ENCODE data around the gene HSP90AB1.
A peak's percentile ranks its signal among the peaks of the same experiment; 100 is the strongest.
"Not testable (repeated sequence)": the region's sequence is repeated elsewhere in the genome, so short reads cannot be mapped to it uniquely, and the experiment has no call there.

The HSP90AB1 gene

DNA sequence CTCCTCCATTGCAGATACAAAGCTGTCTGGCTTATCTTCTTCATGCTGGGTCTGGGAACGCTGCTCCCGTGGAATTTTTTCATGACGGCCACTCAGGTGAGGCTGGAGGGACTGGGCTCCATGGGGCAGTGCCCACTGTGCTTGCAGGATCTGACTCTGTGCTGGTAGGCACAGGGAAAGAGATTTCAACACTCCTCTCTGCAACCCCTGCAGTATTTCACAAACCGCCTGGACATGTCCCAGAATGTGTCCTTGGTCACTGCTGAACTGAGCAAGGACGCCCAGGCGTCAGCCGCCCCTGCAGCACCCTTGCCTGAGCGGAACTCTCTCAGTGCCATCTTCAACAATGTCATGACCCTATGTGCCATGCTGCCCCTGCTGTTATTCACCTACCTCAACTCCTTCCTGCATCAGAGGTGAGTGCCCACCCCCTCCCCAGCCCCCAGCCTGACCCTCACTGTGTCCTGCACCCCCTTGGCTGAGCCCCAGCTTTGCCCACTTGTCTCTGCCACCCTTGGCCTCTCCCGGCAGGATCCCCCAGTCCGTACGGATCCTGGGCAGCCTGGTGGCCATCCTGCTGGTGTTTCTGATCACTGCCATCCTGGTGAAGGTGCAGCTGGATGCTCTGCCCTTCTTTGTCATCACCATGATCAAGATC lies 17.4 kb upstream of the HSP90AB1 start:
- Histone ChIP-seq H3K27ac (ENCODE audit: low read length) (peak overlapping the region; percentile 97), H3K9me3 (ENCODE audit: control insufficient read depth in 2 of 2, low read length in 2 of 2) (no peaks in the 10 kb centered on the region), H3K27me3 (ENCODE audit: control insufficient read depth in 1 of 2, insufficient read depth in 2 of 2, low read length in 2 of 2) (no peaks in the 10 kb centered on the region), H3K9ac (ENCODE audit: low read length in 2 of 2) (peak overlapping the region; percentile 5 to 26), H3K4me3 (ENCODE audit: low read length in 2 of 2) (peak overlapping the region; percentile 18 to 83), H3K4me1 (ENCODE audit: control insufficient read depth, insufficient read depth, low read length) (peaks cover 96% of the 10 kb centered on the region), H3K36me3 (ENCODE audit: control insufficient read depth in 2 of 2, insufficient read depth in 2 of 2, low read length in 2 of 2) (peaks cover 22 to 32% of the 10 kb centered on the region in 2 donors)

DNA sequence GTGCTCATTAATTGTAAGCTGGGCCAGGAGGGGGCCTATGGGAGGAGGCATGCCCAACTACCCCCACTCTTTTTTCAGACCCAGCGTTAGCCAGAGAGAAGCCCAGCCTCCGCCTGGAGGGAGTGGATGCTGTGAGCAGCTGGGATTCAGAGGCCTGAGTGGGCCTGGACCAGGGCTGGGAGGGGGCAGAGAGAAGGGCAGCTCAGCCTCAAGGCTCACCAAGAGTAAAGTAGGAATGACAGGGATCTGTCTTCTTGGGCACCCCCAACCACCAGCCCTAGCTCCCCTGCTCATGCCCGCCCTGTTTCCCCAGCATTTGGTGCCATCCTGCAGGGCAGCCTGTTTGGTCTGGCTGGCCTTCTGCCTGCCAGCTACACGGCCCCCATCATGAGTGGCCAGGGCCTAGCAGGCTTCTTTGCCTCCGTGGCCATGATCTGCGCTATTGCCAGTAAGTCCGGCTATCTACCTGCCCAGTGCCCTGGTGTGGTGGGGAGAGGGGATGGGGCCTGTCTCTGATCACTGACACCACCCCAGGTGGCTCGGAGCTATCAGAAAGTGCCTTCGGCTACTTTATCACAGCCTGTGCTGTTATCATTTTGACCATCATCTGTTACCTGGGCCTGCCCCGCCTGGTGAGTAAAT lies 16.7 kb upstream of the HSP90AB1 start:
- H3K4me1 ChIP-seq (ENCODE audit: control insufficient read depth, insufficient read depth, low read length), result peaks cover 98% of the 10 kb centered on the region
- peaks cover 22 to 32% of the 10 kb centered on the region in 2 donors for H3K36me3 ChIP-seq (ENCODE audit: control insufficient read depth in 2 of 2, insufficient read depth in 2 of 2, low read length in 2 of 2)
- no peaks in the 10 kb centered on the region for H3K27me3 ChIP-seq (ENCODE audit: control insufficient read depth in 1 of 2, insufficient read depth in 2 of 2, low read length in 2 of 2)
- H3K27ac ChIP-seq (ENCODE audit: low read length), result peak overlapping the region; percentile 97
- H3K4me3 ChIP-seq (ENCODE audit: low read length in 2 of 2), result peak overlapping the region in 1 of 2 donors; percentile 8
- H3K9ac ChIP-seq (ENCODE audit: low read length in 2 of 2), result peak overlapping the region in 1 of 2 donors; percentile 8
- H3K9me3 ChIP-seq (ENCODE audit: control insufficient read depth in 2 of 2, low read length in 2 of 2), result no peaks in the 10 kb centered on the region

DNA sequence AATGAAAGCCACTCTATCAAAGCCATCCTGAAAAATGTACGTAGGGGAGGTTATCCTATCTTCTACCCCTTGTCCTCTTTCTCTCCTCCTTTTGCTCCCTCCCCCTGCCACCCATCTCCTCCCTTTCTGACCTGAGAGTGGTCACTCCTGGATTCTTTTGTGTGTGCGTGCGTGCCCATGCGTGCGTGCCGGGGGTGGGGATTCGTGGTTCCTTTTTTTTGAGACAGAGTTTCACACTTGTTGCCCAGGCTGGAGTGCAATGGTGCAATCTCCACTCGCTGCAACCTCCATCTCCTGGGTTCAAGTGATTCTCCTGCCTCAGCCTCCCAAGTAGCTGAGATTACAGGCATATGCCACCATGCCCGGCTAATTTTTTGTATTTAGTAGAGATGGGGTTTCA lies 15.5 kb upstream of the HSP90AB1 start:
- not testable (repeated sequence) for H3K9me3 ChIP-seq (ENCODE audit: control insufficient read depth in 2 of 2, low read length in 2 of 2); H3K9ac ChIP-seq (ENCODE audit: low read length in 2 of 2); H3K27me3 ChIP-seq (ENCODE audit: control insufficient read depth in 1 of 2, insufficient read depth in 2 of 2, low read length in 2 of 2); H3K4me3 ChIP-seq (ENCODE audit: low read length in 2 of 2)
- H3K27ac ChIP-seq (ENCODE audit: low read length), result peak overlapping the region; percentile 97
- peaks cover 99% of the 10 kb centered on the region for H3K4me1 ChIP-seq (ENCODE audit: control insufficient read depth, insufficient read depth, low read length)
- H3K36me3 ChIP-seq (ENCODE audit: control insufficient read depth in 2 of 2, insufficient read depth in 2 of 2, low read length in 2 of 2), result peaks cover 22 to 38% of the 10 kb centered on the region in 2 donors

DNA sequence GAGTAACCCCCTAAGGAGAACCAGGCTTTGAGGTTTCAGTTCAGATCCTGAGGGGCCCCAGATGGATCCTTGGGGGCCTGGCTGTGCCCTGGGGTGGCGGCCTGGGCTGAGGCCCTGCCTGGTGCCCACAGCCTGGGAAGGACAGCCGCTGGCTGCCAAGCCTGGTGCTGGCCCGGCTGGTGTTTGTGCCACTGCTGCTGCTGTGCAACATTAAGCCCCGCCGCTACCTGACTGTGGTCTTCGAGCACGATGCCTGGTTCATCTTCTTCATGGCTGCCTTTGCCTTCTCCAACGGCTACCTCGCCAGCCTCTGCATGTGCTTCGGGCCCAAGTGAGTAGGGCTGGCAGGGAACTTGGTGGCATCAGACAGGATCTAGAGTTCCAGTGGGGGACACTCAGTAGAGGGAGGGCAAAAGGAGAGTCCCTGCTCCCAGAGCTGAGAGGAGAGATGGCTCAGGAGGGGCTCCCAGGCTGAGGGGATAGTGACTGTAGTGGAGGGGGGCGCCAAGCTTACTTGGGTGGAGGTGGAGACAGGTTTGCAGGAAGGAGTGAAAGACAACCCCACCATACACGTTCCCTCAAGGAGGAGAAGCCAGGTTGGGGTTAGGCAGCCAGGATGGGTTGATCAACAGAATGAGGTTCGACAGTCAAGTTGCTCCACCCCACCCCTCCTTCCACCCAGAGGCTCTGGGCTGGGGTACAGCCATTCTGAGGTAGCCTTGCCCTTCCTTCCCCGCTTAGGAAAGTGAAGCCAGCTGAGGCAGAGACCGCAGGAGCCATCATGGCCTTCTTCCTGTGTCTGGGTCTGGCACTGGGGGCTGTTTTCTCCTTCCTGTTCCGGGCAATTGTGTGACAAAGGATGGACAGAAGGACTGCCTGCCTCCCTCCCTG lies 14.0 kb upstream of the HSP90AB1 start:
- Histone ChIP-seq H3K27ac (ENCODE audit: low read length) (peak overlapping the region; percentile 97), H3K9ac (ENCODE audit: low read length in 2 of 2) (peak overlapping the region; percentile 49 to 58), H3K4me1 (ENCODE audit: control insufficient read depth, insufficient read depth, low read length) (peaks cover 94% of the 10 kb centered on the region), H3K9me3 (ENCODE audit: control insufficient read depth in 2 of 2, low read length in 2 of 2) (no peaks in the 10 kb centered on the region), H3K36me3 (ENCODE audit: control insufficient read depth in 2 of 2, insufficient read depth in 2 of 2, low read length in 2 of 2) (peaks cover 22 to 38% of the 10 kb centered on the region in 2 donors), H3K4me3 (ENCODE audit: low read length in 2 of 2) (peak overlapping the region; percentile 32 to 40), H3K27me3 (ENCODE audit: control insufficient read depth in 1 of 2, insufficient read depth in 2 of 2, low read length in 2 of 2) (no peaks in the 10 kb centered on the region)

DNA sequence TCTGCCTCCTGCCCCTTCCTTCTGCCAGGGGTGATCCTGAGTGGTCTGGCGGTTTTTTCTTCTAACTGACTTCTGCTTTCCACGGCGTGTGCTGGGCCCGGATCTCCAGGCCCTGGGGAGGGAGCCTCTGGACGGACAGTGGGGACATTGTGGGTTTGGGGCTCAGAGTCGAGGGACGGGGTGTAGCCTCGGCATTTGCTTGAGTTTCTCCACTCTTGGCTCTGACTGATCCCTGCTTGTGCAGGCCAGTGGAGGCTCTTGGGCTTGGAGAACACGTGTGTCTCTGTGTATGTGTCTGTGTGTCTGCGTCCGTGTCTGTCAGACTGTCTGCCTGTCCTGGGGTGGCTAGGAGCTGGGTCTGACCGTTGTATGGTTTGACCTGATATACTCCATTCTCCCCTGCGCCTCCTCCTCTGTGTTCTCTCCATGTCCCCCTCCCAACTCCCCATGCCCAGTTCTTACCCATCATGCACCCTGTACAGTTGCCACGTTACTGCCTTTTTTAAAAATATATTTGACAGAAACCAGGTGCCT lies 13.3 kb upstream of the HSP90AB1 start:
- H3K9ac ChIP-seq (ENCODE audit: low read length in 2 of 2), result peak overlapping the region; percentile 49 to 58
- H3K27ac ChIP-seq (ENCODE audit: low read length), result peak overlapping the region; percentile 97
- H3K27me3 ChIP-seq (ENCODE audit: control insufficient read depth in 1 of 2, insufficient read depth in 2 of 2, low read length in 2 of 2), result no peaks in the 10 kb centered on the region
- peaks cover 22 to 38% of the 10 kb centered on the region in 2 donors for H3K36me3 ChIP-seq (ENCODE audit: control insufficient read depth in 2 of 2, insufficient read depth in 2 of 2, low read length in 2 of 2)
- H3K4me3 ChIP-seq (ENCODE audit: low read length in 2 of 2), result peak overlapping the region; percentile 32 to 35
- H3K9me3 ChIP-seq (ENCODE audit: control insufficient read depth in 2 of 2, low read length in 2 of 2), result no peaks in the 10 kb centered on the region
- peaks cover 91% of the 10 kb centered on the region for H3K4me1 ChIP-seq (ENCODE audit: control insufficient read depth, insufficient read depth, low read length)

DNA sequence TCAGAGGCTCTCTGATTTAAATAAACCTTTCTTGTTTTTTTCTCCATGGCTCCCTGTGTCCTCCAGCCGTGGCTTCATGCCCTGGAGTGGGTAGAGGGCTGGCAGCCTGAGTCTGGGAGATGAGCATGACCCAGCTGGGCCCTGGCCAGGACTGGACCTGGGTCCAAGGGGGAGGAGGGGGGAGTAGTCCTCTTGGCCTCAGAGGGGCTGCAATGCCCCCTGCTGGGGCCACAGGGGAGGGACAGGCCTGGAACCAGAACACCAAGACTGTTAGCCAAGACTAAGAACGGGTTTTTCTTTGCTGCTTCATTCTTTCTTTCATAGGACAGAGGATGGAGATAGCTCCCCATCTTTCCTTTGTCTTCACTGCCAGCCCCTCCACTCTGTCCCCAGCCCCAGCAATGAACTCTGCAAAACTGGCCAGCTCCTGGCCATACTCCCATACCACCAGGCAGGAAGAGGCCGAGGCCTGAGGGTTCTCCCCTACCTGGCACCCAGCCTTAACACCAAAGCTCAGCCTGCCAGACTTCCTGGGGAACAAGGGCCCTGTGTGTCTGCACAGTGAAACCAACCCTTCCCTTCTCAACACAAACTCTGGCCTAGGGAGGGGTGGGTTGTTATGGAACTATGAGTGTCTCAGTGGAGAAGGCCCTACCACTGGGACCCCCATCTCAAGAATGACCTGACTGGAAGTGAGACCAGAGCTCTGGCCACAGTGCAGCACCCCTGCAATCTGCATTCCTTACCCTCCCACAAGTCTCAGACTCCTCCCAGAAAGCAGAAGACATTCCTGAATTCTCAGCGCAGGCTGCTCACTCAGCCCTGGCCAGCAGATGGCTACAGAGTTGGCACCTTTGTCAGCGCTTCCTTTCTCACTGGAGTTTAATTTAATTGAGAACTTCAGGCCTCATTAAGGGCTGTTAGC lies 12.5 kb upstream of the HSP90AB1 start:
- peak overlapping the region; percentile 97 for H3K27ac ChIP-seq (ENCODE audit: low read length)
- peak overlapping the region; percentile 42 to 68 for H3K9ac ChIP-seq (ENCODE audit: low read length in 2 of 2)
- peak overlapping the region; percentile 18 to 52 for H3K4me3 ChIP-seq (ENCODE audit: low read length in 2 of 2)
- H3K27me3 ChIP-seq (ENCODE audit: control insufficient read depth in 1 of 2, insufficient read depth in 2 of 2, low read length in 2 of 2), result no peaks in the 10 kb centered on the region
- peaks cover 85% of the 10 kb centered on the region for H3K4me1 ChIP-seq (ENCODE audit: control insufficient read depth, insufficient read depth, low read length)
- H3K36me3 ChIP-seq (ENCODE audit: control insufficient read depth in 2 of 2, insufficient read depth in 2 of 2, low read length in 2 of 2), result peaks cover 22 to 34% of the 10 kb centered on the region in 2 donors
- no peaks in the 10 kb centered on the region for H3K9me3 ChIP-seq (ENCODE audit: control insufficient read depth in 2 of 2, low read length in 2 of 2)

DNA sequence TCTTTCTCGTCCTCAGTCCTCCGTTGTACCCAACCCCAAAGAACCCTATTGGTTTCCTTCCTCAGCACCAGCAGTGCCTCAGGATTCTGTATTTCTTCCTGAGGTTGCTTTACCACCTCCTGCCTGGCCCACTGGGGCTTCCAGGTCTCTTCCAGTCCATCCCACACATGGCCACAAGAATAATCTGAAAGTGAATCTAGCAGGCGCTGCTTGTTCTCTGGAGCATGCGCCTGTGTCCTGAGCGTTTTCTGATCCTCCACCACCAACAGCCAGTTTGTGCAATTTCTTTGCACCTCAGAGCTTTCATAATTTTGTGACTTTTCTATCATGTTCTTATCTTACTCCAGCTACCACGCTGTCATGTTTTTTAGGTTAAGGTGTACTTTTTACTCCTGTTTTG lies 11.6 kb upstream of the HSP90AB1 start:
- Histone ChIP-seq H3K36me3 (ENCODE audit: control insufficient read depth in 2 of 2, insufficient read depth in 2 of 2, low read length in 2 of 2) (peaks cover 14 to 26% of the 10 kb centered on the region in 2 donors), H3K9me3 (ENCODE audit: control insufficient read depth in 2 of 2, low read length in 2 of 2) (no peaks in the 10 kb centered on the region), H3K27me3 (ENCODE audit: control insufficient read depth in 1 of 2, insufficient read depth in 2 of 2, low read length in 2 of 2) (no peaks in the 10 kb centered on the region), H3K4me1 (ENCODE audit: control insufficient read depth, insufficient read depth, low read length) (peaks cover 76% of the 10 kb centered on the region), H3K9ac (ENCODE audit: low read length in 2 of 2) (peak overlapping the region; percentile 42 to 68), H3K4me3 (ENCODE audit: low read length in 2 of 2) (peak overlapping the region in 1 of 2 donors; percentile 52), H3K27ac (ENCODE audit: low read length) (peak overlapping the region; percentile 97)

DNA sequence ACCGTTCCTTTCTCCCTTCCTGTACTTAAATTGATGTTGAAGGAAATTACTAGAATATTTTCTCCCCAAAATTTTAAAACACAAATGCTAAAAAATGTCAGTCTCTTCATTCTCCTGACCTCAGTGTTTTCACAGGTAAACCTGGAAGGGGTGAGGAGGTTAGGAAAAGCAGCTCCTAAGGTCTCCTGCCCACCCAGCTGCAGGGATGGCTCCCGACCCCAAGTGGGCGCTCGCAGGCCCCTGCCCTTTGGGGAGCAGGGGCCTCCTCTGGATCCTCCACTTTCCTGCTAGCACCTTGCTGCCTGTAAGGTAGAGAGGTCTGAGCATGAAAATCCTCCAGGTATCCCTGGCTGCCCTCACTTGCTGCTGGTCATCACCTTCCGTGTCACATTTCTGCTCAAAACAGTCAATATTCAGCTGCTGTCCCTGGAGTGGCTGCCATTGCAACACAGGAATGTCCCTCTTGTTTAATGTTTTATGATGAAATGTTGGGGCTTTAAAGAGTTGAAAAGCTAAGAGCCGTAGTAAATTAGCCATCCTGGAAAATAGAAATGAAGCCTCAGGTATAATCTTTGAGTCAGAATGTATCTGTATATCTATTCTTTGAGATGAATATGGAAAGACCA lies 10.9 kb upstream of the HSP90AB1 start:
- Histone ChIP-seq H3K36me3 (ENCODE audit: control insufficient read depth in 2 of 2, insufficient read depth in 2 of 2, low read length in 2 of 2) (peaks cover 12 to 22% of the 10 kb centered on the region in 2 donors), H3K4me3 (ENCODE audit: low read length in 2 of 2) (no peak overlapping the region), H3K9me3 (ENCODE audit: control insufficient read depth in 2 of 2, low read length in 2 of 2) (no peaks in the 10 kb centered on the region), H3K9ac (ENCODE audit: low read length in 2 of 2) (peak overlapping the region in 1 of 2 donors; percentile 42), H3K27ac (ENCODE audit: low read length) (peak overlapping the region; percentile 97), H3K4me1 (ENCODE audit: control insufficient read depth, insufficient read depth, low read length) (peaks cover 69% of the 10 kb centered on the region), H3K27me3 (ENCODE audit: control insufficient read depth in 1 of 2, insufficient read depth in 2 of 2, low read length in 2 of 2) (no peaks in the 10 kb centered on the region)

DNA sequence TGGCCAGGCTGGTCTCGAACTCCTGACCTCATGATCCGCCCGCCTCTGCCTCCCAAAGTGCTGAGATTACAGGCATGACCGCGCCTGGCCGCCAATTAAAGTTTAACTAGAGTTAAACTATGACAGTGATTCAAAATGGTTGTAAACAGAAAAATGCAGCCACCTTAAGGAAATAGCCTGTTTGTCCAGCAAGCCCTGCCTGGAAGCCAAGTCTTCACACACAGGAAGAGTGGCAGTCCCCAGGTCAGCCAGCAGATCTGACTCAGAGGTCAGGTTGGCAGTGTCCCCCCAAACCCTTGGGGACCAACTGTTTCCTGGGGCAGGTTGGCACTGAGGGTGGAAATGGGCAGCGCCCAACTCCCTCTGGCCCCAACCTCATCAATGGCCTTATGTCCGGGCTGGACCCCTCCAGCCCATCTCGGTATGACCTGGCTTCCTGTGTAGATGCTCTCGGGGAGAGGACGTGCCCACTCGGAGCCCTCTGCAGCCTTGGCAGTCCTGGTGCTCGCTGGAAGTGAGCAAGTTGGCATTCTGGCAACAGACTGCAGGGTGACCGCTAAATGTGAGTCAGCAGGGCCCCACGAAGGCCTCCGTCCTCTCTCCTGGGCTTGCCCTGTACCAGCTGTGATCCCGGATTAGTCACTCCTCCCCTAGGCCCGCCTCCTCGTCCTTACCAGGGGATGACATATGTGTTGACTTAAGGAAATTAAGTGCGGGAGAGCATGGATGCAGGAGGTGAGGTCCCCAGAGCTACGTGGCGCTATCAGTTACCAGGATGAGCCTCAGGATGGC lies 9.7 kb upstream of the HSP90AB1 start:
- Histone ChIP-seq H3K9me3 (ENCODE audit: control insufficient read depth in 2 of 2, low read length in 2 of 2) (no peaks in the 10 kb centered on the region), H3K4me3 (ENCODE audit: low read length in 2 of 2) (peak overlapping the region; percentile 79 to 84), H3K36me3 (ENCODE audit: control insufficient read depth in 2 of 2, insufficient read depth in 2 of 2, low read length in 2 of 2) (peaks cover 7 to 13% of the 10 kb centered on the region in 2 donors), H3K9ac (ENCODE audit: low read length in 2 of 2) (peak overlapping the region; percentile 80 to 85), H3K27ac (ENCODE audit: low read length) (peak overlapping the region; percentile 97), H3K27me3 (ENCODE audit: control insufficient read depth in 1 of 2, insufficient read depth in 2 of 2, low read length in 2 of 2) (no peaks in the 10 kb centered on the region), H3K4me1 (ENCODE audit: control insufficient read depth, insufficient read depth, low read length) (peaks cover 57% of the 10 kb centered on the region)
